WI38 (cell line): Measurements from ENCODE around the gene KLHL11.

ENCODE experiments used
- H3K4me3 ChIP-seq: 2 replicates; pipeline ENCODE4 v1.5.1; 2011; ENCODE audit warnings: low read depth, mild to moderate bottlenecking, control low read depth, low read length
- TF ChIP-seq, protein P1 (sequence below): IDR thresholded peaks from 2 replicates; pipeline ENCODE4 v1.5.1; 2012; ENCODE audit warnings: low read depth, mild to moderate bottlenecking, control low read depth, low read length

Gene KLHL11, protein sequence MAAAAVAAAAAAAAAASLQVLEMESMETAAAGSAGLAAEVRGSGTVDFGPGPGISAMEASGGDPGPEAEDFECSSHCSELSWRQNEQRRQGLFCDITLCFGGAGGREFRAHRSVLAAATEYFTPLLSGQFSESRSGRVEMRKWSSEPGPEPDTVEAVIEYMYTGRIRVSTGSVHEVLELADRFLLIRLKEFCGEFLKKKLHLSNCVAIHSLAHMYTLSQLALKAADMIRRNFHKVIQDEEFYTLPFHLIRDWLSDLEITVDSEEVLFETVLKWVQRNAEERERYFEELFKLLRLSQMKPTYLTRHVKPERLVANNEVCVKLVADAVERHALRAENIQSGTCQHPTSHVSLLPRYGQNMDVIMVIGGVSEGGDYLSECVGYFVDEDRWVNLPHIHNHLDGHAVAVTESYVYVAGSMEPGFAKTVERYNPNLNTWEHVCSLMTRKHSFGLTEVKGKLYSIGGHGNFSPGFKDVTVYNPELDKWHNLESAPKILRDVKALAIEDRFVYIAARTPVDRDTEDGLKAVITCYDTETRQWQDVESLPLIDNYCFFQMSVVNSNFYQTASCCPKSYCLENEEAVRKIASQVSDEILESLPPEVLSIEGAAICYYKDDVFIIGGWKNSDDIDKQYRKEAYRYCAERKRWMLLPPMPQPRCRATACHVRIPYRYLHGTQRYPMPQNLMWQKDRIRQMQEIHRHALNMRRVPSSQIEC

DNA sequence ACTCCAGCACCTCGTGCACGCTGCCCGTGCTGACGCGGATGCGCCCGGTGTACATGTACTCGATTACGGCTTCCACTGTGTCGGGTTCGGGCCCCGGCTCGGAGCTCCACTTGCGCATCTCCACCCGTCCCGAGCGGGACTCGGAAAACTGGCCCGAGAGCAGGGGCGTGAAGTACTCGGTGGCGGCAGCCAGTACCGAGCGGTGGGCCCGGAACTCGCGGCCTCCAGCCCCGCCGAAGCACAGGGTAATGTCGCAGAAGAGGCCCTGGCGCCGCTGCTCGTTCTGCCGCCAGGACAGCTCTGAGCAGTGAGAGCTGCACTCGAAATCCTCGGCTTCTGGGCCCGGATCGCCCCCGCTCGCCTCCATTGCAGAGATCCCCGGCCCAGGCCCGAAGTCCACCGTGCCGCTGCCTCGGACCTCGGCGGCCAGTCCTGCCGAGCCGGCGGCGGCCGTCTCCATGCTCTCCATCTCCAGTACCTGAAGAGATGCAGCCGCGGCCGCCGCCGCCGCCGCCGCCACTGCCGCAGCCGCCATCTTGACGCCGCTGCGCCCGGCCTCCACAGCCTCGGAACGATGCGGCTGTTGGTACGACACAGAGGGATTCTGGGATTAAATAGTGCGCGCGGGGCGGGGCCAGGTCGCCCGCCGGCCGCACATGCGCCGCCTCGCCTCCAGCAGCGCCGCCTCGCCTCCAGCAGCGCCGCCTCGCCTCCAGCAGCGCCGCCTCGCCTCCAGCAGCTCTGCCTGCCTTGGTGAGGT is at the start of gene KLHL11:
Gene KLHL11, minus strand, starts transcription at position 588 of the 760 bp plus-strand sequence. Its CDS starts 53 bp downstream, at position 535.
- TF ChIP-seq, protein P1, sequence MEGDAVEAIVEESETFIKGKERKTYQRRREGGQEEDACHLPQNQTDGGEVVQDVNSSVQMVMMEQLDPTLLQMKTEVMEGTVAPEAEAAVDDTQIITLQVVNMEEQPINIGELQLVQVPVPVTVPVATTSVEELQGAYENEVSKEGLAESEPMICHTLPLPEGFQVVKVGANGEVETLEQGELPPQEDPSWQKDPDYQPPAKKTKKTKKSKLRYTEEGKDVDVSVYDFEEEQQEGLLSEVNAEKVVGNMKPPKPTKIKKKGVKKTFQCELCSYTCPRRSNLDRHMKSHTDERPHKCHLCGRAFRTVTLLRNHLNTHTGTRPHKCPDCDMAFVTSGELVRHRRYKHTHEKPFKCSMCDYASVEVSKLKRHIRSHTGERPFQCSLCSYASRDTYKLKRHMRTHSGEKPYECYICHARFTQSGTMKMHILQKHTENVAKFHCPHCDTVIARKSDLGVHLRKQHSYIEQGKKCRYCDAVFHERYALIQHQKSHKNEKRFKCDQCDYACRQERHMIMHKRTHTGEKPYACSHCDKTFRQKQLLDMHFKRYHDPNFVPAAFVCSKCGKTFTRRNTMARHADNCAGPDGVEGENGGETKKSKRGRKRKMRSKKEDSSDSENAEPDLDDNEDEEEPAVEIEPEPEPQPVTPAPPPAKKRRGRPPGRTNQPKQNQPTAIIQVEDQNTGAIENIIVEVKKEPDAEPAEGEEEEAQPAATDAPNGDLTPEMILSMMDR: no peak

GRCh38 chr17:41915020-41915419 is 49.8 kb upstream of the KLHL11 start:
- H3K4me3 ChIP-seq: no peak overlapping the region
- TF ChIP-seq, protein P1: no peak

More for the DNA sequence above, at the start of gene KLHL11:
- peak within 1 kb of the TSS; percentile 90 for H3K4me3 ChIP-seq

GRCh38 chr17:41914358-41914766 is 49.1 kb upstream of the KLHL11 start:
- H3K4me3 ChIP-seq: no peak overlapping the region
- TF ChIP-seq, protein P1: no peak

DNA sequence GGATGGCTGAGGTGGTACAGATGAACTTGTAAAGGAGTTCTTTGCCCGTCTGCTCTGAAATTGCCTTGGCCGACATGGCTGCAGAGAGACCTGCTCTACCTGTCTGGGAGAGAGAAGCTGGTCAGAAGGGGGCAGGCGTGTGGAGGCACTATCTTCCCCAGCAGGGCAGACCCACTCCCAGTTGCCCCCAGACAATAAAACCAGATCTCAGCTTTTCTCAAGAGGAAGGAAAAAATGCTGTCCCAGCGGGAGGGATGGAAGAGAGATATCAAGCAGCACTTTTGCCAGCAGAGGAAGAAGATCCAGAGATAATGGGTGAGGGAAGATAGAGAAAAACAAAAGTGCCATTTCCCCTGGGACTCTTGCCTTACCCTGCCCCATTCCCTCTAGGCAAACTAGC is 48.6 kb upstream of the KLHL11 start:
- no peak overlapping the region for H3K4me3 ChIP-seq
- TF ChIP-seq, protein P1: no peak

DNA sequence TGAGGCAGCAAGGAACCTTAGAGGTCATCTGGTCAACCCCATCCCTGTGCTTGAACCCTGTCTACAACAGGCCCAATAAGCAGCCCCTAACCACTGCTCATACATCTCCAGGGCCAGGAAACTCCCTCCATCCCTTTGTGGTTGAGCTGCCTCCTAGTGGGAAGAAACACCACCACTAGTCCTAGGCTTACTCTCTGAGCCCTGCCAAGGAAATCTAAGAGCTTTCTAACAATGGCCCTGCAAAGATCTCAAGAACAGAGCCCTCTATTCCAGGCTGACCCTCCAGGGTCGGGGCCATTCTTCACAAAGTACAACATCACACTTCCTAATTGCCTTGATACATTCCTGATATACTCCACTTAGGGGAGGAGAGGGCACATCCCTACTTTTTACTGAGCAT is 47.7 kb upstream of the KLHL11 start:
- TF ChIP-seq, protein P1: no peak
- H3K4me3 ChIP-seq: no peak overlapping the region

- H3K4me3 ChIP-seq: 0 out of 2 replicates have a peak overlapping the region, but pooled peaks have one; percentile 9
- TF ChIP-seq, protein P1: no peak
Observed at GRCh38 chr17:41910701-41911391, 45.6 kb upstream of the KLHL11 start.
